CD4-positive, alpha-beta T cell treated with Interleukin-17A for 1 hour (primary cell): ENCODE measurements around the gene SPECC1.
"Not testable (repeated sequence)": the region's sequence is repeated elsewhere in the genome, so short reads cannot be mapped to it uniquely, and the experiment has no call there.

ENCODE experiments used
- DNase-seq: peaks from one replicate; pipeline ENCODE4 v3.0.0-alpha.2; 2020

Gene SPECC1

DNA sequence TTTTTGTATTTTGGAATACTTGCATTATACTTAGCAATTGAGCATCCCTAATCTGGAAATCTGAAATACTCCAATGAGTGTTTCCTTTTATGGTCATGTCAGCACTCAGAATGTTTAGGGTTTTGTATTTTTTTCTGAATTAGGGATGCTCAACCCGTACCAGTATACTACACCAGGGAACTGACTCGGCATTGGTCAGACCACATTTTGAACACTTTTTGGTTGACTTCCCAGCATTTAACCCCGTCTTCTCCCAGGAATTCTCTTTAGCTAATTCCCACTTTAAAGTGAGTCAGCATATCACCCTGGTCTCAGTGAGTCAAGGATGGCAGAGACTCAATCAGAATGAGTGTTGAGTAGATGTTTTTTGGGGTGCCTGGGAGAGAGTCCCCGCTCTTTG lies 177.9 kb downstream of the SPECC1 start:
- DNase-seq: no peak

DNA sequence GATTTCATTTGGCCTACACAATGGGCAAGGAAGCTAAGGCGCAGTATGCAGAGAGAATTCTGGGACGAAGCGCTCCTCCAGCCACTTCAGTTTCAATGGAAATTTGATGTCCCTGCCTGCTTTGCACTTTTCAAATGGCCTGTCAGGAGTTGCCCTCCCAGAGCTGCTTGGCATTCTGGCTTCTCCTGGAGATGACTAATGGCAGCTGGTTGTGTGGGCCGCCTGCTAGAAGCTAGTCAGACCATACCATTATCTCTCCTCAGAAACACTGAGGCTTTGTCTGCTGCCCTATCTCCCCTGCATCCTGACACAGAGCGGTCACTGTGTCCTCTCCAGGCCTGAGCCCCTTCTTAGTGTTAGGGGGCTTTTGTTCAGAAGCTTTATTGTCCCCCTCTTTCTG lies 180.1 kb downstream of the SPECC1 start:
- no peak for DNase-seq

DNA sequence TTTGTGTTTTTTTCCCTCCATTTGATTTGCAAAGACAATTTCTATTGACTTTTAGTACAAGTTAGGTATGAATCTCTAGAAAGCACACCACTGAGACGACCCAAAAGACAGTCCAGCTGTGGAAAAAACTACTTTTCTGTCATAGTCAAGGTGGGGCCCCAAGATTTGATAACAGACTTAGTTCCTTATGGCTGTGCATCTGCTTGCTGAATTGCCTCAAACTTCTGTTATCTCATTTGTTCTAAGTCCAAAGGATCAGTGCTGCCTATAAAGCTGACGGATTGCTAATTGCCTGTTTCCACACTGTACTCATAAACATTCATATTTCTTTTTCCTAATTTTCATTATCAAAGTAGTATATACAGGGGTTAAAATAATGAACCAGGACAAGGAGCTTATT lies 180.8 kb downstream of the SPECC1 start:
- DNase-seq: no peak

DNA sequence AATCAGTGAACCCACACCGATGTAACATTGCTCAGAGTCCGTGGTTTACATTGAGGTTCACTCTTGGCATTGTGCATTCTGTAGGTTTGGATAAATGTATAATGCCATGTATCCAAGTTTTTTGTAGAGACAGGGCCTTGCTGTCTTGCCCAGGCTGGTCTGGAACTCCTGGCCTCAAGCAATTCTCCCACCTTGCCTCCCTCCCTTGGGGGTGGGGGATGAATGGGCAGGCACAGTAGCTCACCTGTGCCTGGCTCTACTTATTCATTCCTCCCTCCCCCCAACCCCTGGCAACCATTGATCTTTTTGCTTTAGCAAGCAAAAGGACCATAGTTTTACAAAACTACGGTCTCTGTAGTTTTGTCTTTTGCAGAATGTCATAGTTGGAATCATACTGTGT lies 181.4 kb downstream of the SPECC1 start:
- DNase-seq: no peak

DNA sequence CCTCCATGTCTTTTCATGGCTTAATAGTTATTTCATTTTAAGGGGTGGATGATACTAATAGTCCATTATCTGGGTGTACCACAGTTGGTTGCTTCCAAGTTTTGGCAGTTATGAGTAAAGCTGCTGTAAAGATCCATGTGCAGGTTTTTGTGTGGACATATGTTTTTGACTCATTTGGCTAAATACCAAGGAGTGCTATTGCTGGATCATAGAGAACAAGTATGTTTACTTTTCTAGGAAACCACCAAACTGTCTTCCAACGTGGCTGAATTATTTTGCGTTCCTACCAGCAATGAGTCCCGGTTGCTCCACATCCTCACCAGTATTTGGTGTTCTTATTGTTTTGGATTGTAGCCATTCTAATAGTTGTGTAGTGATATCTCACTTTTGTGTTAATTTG lies 181.9 kb downstream of the SPECC1 start:
- no peak for DNase-seq

DNA sequence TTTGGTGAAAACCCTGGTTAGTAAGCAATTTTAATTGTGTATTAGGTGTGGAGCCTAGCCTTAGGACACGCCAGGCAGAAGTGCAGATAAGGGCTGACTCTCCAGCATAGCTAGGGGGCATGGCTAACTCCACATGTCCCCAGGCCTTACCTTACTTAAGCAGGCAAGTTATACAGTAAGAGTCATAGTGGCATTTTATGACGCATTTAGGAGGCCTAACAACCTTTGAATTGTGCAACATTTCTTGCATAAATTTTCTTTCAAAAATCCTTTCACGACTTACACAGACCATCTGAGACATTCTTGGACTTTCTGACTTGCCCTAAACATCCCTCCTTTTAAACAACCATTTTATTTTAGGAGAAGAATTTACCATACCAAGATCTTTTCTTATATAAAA lies 187.1 kb downstream of the SPECC1 start:
- not testable (repeated sequence) for DNase-seq

DNA sequence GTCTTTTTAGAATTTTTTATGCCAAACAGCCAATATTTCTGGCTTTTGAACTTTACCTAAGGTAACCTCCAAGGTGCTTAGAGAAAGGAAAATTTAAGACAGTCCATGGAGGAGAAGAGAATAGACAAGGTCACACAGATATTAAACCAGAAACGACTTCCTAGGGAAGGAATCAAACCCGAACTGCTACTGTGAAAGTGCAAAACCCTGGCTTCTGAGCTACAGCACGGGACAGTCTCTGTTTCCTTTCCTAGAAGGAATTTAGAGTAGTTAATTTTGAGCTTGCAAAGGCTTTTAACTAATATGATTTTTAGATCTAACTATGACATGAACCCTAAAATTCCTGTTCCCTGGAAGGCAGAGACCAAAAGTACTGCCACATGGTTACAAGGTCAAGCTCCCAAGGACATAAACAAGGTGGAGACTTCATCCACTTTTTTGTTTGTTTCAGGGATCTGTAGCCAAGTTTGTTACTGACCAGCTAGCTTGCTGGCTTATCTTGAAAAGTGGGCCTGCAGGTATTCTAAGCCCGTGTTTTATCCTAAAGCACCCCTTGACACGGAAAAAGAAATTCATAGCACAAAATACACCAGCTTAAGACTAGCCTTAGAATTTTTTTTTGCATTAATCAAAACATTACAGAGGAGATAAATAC lies 188.2 kb downstream of the SPECC1 start:
- no peak for DNase-seq

DNA sequence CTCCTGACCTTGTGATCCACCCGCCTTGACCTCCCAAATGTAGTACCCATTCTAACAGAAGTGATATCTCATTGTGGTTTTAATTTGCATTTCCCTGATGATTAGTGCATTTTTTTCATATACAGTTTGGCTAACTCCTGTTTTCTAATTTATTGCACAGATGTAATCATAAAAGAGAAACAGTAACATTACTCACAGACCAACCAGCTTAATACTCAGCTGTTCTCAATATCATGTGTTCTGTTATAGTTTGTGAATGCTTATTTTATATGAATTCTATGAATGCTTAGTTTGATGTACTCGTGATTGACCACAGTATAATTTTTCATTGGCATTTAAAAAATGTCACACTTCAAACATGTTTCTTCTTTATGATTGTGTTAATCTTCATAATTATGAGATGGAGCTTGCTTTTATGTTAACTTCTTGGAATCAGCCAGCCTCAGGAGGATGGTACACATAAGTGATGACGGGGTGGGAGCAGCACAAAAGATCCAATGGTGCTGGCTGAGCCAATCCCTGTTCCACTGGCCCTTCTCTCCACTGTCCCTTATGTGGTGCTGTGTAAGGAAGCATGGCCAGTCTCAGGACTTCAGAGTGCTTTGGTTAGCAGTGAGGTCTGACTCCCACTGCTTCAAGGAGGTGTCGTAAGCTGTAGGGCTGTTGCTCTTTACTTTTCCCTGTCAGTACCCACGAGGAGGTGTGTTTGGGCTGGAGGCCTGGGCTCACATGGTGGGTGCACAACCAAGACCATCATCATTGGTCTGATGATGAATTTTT lies 191.0 kb downstream of the SPECC1 start:
- DNase-seq: no peak

DNA sequence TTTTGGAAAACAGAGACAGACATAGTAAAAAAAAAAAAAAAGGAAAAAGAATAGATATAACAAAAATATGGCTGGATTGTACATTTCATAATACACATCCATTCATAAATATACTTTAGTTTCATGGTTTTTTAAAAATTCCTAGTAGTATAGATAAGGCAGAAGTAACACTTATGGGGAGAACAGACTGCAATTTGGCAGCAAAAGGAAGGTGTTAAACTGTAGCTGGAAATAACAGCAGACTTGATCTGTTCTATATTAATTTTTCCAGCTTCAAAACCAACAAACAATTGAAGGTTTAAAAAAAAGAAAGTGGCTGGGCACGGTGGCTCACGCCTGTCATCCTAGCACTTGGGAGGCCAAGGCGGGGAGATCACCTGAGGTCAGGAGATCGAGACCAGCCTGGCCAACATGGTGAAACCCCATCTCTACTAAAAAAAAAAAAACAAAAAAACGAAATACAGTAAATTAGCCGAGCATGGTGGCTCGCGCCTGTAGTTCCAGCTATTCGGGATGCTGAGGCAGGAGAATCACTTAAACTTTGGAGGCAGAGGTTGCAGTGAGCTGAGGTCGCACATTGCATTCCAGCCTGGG lies 191.8 kb downstream of the SPECC1 start:
- no peak for DNase-seq

DNA sequence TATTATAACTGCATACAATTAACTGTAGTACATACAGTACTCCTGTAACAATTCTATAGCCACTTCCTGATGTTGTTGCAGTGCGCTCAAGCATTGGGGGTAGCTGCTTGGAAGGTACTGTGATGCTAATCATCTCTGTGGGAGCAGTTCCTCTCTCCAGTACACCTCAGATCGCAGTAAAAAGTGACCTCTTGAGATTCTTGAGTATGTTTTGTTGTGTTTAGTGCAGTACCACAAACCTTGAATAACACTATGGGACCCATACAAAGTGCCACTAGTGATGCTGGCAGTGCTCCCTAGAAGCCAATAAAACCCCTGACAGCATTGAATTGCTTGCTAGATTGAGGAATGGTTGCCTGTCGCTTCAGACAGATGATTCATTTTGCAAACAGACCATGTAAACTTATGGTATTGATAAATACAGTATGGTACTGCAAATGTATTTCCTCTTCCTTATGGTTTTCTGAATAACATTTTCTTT lies 193.0 kb downstream of the SPECC1 start:
- no peak for DNase-seq

DNA sequence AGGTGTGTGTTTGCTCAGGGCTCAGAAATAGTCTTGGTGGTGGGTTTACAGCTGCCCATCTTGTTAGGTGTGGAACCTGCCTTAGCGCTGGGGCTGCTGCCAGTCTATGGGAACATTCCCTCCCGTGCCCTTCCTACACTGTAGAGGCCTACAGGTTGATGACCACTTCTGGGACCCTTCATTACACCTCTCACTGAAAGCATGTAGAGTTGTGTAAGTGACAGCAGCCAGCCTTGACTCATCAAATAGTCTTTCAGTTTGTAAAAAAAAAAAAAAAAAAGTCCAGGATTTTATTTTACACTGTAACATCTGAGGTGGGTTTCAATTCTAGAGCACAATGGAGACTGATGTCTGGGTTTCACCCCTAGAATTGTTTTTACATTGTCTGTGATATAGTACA lies 193.9 kb downstream of the SPECC1 start:
- DNase-seq: no peak

DNA sequence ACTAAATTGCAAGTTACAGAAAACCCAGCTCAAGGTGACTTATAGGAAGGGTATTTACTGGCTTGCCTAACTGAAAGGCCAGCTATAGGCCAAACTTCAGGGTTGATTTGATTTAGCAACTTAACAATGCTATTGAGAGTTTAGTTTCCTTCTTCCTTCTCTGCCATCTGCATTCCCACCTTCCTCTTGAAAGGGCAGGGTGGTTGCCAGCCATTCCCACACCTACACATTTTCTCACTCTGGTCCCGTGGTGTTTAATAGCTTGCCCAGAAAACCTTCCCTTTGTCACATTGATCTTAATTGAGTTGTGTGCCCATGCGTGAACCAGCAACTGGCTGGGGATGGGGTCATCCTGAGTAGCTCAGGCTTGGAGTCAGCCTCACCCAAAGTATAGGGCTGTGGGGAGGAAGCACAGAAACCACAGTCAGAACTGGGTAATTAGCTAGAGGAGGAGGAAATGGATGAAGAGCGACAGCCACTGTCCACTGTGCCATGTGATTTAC lies 194.7 kb downstream of the SPECC1 start:
- no peak for DNase-seq

DNA sequence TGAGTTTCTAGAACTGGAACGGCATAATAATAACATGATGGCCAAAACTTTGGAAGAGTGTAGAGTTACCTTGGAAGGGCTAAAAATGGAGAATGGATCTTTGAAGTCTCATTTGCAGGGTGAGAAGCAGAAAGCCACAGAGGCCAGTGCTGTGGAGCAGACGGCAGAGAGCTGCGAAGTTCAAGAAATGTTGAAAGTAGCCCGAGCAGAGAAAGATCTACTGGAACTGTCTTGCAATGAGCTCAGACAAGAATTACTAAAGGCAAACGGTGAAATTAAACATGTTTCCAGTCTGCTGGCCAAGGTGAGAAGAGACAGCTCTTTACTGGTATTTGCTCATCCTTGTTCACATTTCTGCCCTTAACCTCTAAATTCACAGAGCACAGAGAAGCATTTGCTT lies 196.4 kb downstream of the SPECC1 start:
- DNase-seq: no peak

DNA sequence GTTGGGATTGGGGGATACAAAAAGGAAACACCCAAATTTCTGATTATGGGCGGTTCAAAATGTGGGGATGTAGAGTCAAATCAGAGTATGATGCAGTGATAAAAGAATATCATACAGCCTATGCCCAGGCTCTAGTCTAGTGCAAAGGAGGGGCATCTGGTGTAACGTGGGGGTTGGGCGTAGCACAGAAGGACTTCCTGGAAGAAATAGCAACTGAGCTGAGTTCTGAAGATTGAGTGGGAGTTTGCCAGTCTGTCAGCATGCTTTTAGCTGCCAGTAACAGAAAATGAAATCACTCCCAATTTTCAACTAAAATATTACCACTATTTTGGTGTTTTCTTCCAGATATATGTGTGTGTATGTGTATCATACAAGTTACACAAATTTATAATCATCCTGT lies 196.9 kb downstream of the SPECC1 start:
- DNase-seq: no peak

DNA sequence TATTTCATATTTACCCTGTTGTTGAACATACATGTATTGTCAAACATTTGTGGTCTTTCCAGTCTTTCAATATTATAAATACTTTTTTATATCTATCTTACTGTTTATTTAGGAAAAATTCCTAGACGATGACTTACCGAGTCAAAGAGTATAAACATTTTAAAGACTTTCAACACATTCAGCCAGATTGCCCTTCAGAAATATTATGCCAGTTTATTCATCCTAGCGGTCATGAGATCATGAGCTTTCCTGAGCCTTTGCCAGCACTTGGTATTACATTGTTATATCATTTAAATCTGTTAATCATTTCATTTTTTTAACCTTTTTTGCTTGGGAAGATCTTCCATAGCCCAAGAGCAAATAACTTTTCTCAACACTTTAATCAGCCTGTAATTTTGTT lies 197.4 kb downstream of the SPECC1 start:
- DNase-seq: no peak

DNA sequence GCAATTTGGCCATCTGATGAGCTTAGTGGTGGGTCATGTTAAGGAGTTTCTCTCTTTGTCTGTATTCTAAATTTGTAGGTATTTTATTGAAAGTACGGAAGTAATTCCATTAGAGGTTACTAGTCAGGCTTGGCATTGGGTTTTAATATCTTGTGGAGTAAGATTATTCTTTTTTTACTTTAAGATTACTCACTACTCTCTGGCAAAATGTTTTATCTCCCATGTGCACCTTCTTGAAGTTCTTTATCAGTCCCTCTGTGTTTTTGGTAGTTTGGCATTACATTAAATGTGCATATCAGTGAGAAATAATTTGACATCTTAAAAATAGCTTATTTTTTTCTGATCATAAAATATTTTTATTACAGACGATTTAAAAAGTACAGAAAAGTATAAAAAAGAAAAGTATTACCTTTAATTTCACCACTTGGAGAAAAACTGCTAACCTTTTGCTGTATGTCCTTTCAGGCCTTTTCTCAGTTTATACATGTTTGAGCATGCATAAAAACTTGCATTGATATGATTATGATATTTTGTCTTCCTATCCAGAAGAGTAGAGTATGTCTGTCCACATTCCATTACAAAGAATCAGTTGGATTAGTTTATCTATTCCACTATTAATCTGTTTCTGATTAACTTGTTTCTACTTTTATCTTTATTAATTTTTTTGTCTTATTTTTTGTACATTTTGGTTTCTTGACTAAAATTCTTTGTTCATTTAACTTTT lies 198.3 kb downstream of the SPECC1 start:
- DNase-seq: no peak

DNA sequence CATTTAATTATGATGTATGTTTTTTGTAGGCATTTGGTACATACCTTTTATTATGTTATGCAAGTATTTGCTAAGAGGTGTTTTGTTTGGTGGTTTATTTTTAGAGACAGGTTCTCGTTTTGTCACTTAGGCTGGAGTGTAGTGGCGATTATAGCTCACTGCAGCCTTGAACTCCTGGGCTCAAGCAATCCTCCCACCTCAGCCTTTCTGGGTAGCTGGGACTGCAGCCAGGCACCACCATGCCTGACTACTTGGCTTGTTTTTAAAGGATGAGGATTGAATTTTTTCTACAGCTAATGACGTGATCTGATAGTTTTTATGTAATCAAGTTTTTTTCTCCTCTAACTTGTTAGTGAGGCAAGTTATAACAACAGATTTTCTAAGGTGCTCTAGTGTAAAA lies 199.6 kb downstream of the SPECC1 start:
- no peak for DNase-seq

DNA sequence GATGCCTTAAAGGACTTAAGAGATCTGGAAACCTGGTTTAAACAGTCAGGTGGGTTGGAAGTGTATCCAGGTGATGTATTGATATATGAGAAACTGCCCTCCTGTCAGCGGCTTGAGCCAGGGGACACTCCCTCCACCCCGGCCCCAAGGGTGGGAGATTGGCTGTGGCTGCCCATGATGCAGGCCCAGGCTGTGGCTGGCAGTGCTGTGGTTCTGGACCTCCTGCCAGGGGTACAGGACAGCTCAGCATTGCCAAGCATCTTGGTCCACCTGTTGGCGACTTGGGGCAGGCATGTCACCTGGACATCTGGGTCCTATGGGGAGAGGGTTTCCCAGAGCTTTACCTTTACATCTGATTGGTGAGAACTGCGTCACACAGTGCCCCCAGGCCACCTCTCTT lies 201.0 kb downstream of the SPECC1 start:
- no peak for DNase-seq

DNA sequence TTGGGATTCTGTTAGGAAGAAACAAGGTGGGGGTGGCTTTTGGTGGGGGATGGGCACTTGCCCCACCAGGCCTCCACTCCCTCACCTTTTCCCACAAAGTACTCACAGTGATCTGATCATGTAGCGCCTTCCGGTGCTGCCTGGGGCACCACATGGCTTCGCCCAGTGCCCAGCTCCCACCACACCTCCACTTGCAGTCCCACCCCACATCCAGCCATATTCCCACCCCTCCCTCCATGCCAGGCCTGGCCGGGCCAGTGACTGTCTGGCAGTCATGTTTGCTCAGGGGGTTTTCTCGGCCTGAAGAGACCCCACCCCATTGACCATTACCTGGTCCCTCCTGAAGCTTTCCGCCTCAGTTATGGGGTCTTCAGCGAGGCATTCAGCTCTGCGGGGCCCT lies 201.5 kb downstream of the SPECC1 start:
- no peak for DNase-seq

DNA sequence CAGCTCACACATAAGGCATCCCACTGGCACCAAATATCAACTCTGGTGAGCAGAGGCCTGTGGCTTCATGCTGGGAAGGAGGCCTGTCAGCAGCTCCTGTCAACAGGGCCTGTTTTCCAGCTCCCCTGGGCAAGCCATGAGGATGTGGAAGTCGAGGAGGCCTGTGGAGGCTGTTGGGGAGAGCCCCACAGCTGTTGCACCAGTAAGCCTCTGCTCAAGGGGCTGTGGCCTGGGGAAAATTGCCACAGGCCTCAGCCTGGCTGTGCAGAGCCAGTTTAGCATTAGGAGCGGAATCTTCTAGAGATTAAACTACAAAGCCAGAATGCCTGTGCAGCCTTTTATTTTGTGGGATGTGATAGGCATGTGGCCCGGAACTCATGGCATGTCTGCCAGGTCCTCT lies 202.1 kb downstream of the SPECC1 start:
- no peak for DNase-seq

DNA sequence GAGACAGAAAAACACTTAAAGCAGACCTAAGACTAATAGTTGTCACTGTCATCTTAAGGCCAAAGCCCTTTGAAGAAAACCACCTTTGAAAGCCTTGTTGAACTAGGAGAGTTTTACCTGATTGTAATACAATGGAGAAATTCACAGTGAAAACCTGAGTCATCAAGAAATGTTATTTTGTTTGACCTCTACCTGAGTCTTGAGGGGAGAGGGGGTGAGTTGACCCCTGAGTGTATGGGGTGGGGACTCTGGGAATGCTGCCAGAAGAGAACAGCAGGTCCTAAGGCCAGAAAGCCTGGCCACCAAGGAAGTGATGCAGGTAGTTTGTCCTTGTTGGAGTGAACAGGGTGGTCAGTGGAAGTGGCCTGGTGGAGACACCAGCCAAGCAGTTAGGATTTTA lies 204.3 kb downstream of the SPECC1 start:
- DNase-seq: no peak

DNA sequence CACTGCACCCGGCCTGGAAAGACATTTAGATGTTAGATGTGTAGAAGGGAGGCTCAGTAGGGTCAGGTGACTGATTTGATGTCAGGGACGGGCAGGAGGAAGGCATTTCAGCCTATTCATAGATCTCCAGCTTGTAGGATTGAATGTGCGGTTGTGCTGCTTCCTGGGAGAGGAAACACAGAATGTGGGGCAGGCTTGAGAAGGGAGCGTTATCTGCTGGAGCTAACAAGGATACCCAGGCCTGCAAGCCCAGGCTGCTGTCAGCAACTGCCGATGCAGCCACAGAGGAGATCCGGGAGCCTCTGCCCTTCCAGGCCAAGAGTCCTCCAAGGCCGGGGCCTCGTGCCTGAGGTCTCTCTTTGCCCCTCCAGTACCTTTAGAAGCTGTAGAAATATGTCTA lies 205.6 kb downstream of the SPECC1 start:
- DNase-seq: no peak

DNA sequence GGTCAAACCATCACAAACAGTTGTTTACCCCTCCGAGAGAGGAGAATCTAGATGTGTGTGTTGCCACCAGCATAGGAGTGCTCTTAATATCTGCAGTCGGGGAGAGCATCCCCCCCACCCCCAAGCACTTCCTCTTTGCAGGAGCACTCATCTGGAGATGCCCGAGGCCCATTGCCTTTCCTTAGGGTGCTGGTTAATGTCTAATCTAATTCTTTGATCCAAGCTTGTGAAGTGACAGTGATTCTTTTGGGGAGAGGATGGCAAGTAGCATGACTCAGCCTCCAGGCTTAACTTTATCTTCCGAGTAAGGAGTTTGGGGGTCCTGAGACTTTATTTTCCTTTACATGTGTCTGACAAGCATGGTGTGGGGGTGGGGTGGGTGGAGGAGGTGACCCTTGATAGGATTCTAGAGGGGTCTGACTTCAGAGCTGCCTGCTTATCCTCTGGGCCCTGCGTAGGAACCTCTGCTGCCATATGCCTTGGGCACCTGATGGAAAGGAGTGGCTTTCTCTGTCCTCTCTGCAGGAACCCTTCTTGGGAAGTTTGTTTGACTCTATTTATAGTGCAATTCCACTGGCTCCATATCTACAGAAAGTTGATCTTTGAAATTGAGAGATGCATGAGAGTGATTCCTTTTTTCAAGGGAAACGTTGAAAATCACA lies 207.1 kb downstream of the SPECC1 start:
- no peak for DNase-seq
